Choroid plexus epithelial cell (primary cell): Measurements from ENCODE around the gene CCDC88C.

Experiments
- DNase-seq: peaks from one replicate; pipeline ENCODE4 v3.0.0-alpha.2; 2010; ENCODE audit warnings: low read depth
- H3K4me3 ChIP-seq: 2 replicates; pipeline ENCODE4 v1.5.1; 2011; ENCODE audit warnings: low read depth, mild to moderate bottlenecking, control low read depth, low read length, moderate library complexity
- TF ChIP-seq, protein P1 (sequence below): conservative IDR thresholded peaks from 2 replicates; pipeline ENCODE4 v1.5.1; 2011; ENCODE audit warnings: low read depth, mild to moderate bottlenecking, control low read depth, inconsistent platforms, low read length, moderate library complexity

Gene CCDC88C

DNA sequence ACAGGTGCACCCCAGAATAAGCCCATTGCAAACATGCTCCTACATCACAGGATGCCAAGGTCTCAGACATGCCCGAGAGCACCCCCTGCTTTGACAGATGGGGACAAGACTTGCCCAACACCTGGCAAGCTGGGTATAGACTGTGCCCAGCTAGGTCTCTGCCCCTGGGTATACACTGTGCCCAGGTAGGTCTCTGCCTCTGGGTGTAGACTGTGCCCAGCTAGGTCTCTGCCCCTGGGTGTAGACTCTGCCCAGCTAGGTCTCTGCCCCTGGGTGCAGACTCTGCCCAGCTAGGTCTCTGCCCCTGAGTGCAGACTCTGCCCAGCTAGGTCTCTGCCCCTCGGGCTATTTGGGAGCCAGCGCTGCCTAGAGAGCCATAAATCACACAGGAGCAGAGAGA, 85.9 kb downstream of the CCDC88C start:
- no peak for DNase-seq
- H3K4me3 ChIP-seq: no peak overlapping the region
- TF ChIP-seq, protein P1, sequence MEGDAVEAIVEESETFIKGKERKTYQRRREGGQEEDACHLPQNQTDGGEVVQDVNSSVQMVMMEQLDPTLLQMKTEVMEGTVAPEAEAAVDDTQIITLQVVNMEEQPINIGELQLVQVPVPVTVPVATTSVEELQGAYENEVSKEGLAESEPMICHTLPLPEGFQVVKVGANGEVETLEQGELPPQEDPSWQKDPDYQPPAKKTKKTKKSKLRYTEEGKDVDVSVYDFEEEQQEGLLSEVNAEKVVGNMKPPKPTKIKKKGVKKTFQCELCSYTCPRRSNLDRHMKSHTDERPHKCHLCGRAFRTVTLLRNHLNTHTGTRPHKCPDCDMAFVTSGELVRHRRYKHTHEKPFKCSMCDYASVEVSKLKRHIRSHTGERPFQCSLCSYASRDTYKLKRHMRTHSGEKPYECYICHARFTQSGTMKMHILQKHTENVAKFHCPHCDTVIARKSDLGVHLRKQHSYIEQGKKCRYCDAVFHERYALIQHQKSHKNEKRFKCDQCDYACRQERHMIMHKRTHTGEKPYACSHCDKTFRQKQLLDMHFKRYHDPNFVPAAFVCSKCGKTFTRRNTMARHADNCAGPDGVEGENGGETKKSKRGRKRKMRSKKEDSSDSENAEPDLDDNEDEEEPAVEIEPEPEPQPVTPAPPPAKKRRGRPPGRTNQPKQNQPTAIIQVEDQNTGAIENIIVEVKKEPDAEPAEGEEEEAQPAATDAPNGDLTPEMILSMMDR: no peak

GRCh38 chr14:91330856-91331255, 86.8 kb downstream of the CCDC88C start:
- no peak overlapping the region for H3K4me3 ChIP-seq
- no peak for DNase-seq

GRCh38 chr14:91330096-91330696, 87.4 kb downstream of the CCDC88C start:
- DNase-seq: no peak
- TF ChIP-seq, protein P1: no peak
- no peak overlapping the region for H3K4me3 ChIP-seq

More at GRCh38 chr14:91330856-91331255, 86.8 kb downstream of the CCDC88C start:
- TF ChIP-seq, protein P1: no peak

GRCh38 chr14:91329486-91330014, 88.1 kb downstream of the CCDC88C start:
- no peak overlapping the region for H3K4me3 ChIP-seq
- no peak for DNase-seq
- TF ChIP-seq, protein P1: no peak

DNA sequence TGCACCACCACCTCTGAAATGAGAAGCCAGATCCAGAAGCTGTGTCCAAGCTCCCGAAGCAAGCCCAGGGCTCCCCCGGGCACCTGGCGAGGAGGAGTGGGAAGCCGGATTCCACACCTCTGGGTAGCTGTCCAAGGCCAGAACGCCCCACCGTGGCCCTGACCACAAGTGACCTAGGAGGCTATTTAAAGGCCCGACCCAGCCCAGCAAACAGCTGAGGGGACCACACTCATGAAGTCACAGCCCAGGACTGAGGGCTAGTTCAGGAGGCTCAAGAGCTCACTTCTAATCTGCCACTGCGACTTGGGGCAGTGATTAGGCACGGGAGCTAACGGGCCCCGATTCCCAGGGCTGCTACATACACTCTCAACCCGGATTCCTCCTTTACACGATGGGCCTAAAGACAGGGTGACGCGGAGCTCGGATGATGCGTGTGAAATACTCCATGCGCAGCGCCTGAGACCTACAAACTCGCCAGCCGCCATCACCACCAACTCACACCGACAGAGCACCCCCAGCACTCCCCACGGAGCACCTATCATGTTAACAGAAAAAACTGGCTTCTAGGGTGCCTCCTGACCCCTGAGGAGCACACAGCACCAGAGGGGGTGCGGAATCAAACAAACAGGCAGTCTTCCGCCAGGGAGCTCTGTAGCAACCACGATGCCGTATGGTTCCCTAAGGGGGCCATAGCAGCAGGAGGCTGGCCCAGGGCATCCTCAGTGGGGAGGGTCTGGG, 89.1 kb downstream of the CCDC88C start:
- no peak overlapping the region for H3K4me3 ChIP-seq
- no peak for DNase-seq
- TF ChIP-seq, protein P1: no peak

- TF ChIP-seq, protein P1: no peak
- no peak for DNase-seq
- no peak overlapping the region for H3K4me3 ChIP-seq
Measured at GRCh38 chr14:91327661-91328312, 89.8 kb downstream of the CCDC88C start.

GRCh38 chr14:91327250-91327595, 90.4 kb downstream of the CCDC88C start:
- TF ChIP-seq, protein P1: no peak
- DNase-seq: peak; percentile 9
- no peak overlapping the region for H3K4me3 ChIP-seq
